Measurements from ENCODE around the gene FALEC.
A peak's percentile ranks its signal among the peaks of the same experiment; 100 is the strongest.

Gene FALEC

DNA sequence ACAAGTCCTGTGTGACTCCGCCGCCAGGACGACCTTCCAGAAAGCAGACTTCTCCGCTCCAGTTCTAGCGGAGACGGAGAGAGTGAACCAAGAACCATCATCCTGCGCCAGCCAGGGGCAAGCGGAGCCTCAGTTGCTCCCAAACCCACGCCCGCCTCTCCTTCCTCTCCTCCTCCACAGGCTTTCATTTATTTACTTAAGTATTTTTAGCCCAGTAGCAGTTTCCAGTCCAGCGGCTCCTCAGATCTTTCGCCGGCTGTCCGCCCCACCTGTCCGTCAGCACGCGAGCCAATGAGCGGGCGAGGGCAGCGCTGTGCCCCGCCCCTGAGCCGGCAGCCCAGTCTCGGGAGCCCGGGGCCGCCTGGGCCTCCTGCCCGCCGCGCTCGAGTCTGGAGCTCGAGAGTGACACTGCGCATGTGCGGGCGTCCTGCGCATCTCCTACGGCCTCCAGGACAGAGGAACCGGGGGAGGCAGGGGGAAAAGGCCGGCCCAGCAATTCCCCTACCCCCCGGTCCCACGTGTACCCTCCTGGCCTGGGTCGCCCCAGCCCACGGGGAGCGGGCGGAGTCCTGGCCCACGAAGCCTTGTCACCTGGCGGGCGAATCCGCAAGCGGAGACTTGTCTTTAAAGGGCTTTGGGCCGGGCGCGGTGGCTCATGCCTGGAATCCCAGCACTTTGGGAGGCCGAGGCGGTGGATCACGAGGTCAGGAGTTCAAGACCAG is at the start of gene FALEC:
FALEC (plus strand) TSS at position 425 of the 722 bp plus-strand sequence.
- DNase-seq (ENCODE audit: low read depth in 2 of 2) = peak; percentile 76 to 80

DNA sequence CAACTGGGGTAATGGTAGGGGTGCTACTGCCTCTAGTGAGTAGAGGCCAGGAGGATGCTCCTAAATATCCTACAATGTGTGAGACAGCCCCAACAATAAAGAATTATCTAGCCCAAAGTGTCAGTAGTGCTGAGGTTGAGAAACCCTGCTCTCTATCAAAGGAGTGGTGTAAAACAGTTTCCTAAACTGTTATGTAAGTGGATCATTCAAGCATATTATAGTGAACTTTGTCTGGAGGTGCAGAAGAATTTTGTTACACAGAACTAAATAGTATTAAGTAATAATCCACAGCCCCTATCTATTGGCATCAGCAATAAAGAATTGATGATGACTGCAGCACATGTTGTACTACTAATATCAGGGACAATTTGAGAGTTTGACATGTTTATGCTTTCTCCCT is 48.6 kb upstream of the FALEC start:
- DNase-seq (ENCODE audit: low read depth in 2 of 2) = no peak

DNA sequence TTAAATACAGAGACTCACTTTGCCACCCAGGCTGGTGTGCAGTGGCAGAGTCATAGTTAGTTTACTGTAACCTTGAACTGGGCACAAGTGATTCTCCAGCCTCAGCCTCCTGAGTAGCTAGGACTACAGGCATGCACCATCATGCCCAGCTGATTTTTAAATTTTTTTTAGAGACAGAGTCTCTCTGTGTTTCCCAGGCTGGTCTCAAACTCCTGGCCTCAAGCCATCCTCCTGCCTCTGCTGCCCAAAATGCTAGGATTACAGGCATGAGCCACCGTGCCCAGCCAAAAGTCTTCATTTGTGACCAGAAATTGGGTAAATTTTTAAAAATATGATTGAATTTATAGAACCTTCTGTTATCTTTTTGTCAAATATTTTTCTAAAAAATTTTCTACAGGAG is 46.3 kb upstream of the FALEC start:
- no peak for DNase-seq (ENCODE audit: low read depth in 2 of 2)

- no peak for DNase-seq (ENCODE audit: low read depth in 2 of 2)
Measured at GRCh38 chr1:150472601-150473200, 42.9 kb upstream of the FALEC start.

DNA sequence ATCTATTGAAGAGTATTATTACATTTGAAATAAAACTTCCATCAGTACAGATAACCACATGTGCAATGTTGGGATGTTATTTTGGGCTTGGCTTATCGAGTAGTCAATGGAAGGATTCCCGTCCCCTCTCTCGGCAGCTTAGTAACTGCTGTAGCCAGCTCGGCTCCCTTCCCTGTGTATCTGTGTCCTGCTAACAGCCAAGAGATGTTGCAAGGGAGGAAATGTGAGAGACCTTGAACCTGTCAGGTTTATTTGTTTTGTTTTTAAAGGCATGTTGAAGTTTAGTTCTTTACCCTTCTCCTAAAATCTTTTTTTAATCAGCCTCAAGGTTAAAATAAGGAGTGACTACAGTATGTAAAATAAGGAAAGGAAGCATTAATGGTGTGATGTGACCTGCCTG is 41.9 kb upstream of the FALEC start:
- no peak for DNase-seq (ENCODE audit: low read depth in 2 of 2)

- DNase-seq (ENCODE audit: low read depth in 2 of 2) = no peak
Measured at GRCh38 chr1:150474869-150475268, 40.7 kb upstream of the FALEC start.

GRCh38 chr1:150476754-150477153 is 38.8 kb upstream of the FALEC start:
- no peak for DNase-seq (ENCODE audit: low read depth in 2 of 2)

GRCh38 chr1:150477320-150477719 is 38.2 kb upstream of the FALEC start:
- DNase-seq (ENCODE audit: low read depth in 2 of 2) = no peak

- no peak for DNase-seq (ENCODE audit: low read depth in 2 of 2)
Measured at GRCh38 chr1:150477733-150478132, 37.8 kb upstream of the FALEC start.

- DNase-seq (ENCODE audit: low read depth in 2 of 2) = no peak
Measured at GRCh38 chr1:150479370-150479769, 36.2 kb upstream of the FALEC start.

DNA sequence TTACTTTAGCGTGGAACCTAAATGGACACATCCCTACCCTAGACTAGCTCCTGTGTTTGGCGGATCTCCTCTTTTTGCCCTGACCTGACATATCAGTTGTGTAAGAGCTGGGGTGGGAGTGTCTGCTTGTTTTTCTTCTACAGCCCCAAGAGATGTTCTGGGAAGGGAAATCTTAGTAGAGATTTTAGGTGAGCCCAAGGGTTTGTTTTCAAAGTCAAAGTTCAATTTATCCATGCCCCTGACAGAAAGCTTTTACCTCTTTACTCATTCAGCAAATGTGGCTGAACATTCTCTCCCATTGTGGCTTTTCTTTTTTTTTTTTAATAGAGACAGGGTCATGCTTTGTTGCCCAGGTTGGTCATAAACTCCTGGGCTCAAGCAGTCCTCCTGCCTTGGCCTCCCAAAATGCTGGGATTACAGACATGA is 35.6 kb upstream of the FALEC start:
- DNase-seq (ENCODE audit: low read depth in 2 of 2) = no peak

DNA sequence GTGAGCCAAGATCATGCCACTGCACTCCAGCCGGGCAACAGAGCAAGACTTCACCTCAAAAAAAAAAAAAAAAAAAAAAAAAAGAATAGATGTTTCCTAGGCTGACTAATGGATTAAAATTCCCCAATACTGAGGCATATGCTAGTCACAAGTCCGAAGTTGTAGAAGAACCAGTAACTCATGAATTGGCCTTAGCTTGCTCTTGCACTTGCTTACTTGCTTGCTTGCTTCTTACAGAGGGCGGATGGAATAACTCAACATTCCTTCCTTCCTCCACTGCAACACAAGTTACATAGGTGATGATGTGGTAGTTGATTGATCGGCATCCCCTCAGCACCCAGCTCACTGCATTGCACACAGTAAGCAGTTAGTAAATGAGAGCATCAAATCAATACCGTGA is 31.1 kb upstream of the FALEC start:
- DNase-seq (ENCODE audit: low read depth in 2 of 2) = no peak

- no peak for DNase-seq (ENCODE audit: low read depth in 2 of 2)
Measured at GRCh38 chr1:150484861-150485260, 30.7 kb upstream of the FALEC start.

GRCh38 chr1:150486966-150487762 is 28.4 kb upstream of the FALEC start, which contains the start of gene TARS2:
Gene TARS2, plus strand, starts transcription at chr1:150487419. Its CDS starts 32 bp downstream, at chr1:150487451.
- peak; percentile 87 to 88 for DNase-seq (ENCODE audit: low read depth in 2 of 2)

- no peak for DNase-seq (ENCODE audit: low read depth in 2 of 2)
Measured at GRCh38 chr1:150487763-150488115, 27.8 kb upstream of the FALEC start.

GRCh38 chr1:150493175-150493574 is 22.4 kb upstream of the FALEC start:
- no peak for DNase-seq (ENCODE audit: low read depth in 2 of 2)

- DNase-seq (ENCODE audit: low read depth in 2 of 2) = no peak
Measured at GRCh38 chr1:150498342-150498741, 17.2 kb upstream of the FALEC start.

- DNase-seq (ENCODE audit: low read depth in 2 of 2) = no peak
Measured at GRCh38 chr1:150505431-150505830, 10.1 kb upstream of the FALEC start.

GRCh38 chr1:150507912-150508864 is 7.4 kb upstream of the FALEC start, which contains the start of gene ECM1:
Gene ECM1, plus strand, starts transcription at chr1:150508109. Its CDS starts 101 bp downstream, at chr1:150508210.
- DNase-seq (ENCODE audit: low read depth in 2 of 2) = no peak

DNA sequence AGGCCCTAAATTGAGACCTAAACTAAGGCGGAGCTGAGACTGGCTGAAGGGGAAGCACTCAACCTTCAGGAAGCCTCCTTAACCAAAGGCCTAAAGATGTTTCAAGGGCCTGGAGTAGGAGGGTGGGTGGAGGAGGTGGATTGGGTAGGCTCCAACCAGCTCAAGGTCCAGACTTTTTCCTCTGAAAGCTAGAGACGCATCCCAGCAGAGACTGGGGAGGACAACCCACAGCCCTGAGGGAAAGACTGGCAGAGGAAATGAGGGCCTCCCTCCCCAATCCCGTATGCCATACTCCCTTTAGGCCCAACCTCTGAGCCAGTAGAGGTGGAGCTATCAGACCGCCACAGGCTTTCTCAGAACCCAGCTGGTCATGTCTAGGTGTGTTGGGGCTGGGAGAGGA is 6.6 kb upstream of the FALEC start:
- DNase-seq (ENCODE audit: low read depth in 2 of 2) = no peak

DNA sequence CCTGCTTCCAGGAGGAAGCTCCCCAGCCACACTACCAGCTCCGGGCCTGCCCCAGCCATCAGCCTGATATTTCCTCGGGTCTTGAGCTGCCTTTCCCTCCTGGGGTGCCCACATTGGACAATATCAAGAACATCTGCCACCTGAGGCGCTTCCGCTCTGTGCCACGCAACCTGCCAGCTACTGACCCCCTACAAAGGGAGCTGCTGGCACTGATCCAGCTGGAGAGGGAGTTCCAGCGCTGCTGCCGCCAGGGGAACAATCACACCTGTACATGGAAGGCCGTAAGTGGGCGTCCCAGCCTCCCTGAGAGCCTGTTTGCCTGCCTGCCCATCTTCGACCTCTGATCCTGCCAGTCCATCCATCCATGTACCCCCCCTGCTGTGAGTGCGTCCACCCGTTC is 4.0 kb upstream of the FALEC start:
- DNase-seq (ENCODE audit: low read depth in 2 of 2) = no peak
